ENCODE measurements around the gene PNPLA6.

The PNPLA6 gene

GRCh38 chr19:7505682-7506384 is 29.7 kb upstream of the PNPLA6 start:
- Histone ChIP-seq H4K20me1 (ENCODE audit: control insufficient read depth, insufficient read depth, low read depth, low read length) (no peaks in the 10 kb centered on the region), H3K9me3 (ENCODE audit: control insufficient read depth, insufficient read depth, low read length) (no peaks in the 10 kb centered on the region), H3K9me2 (replicated peaks; ENCODE audit: control insufficient read depth, low read length) (no peaks in the 10 kb centered on the region), H3F3A (ENCODE audit: control insufficient read depth, insufficient read depth) (0 out of 2 replicates have a peak, but pooled peaks cover 4% of the 10 kb centered on the region), H3K27ac (ENCODE audit: low read depth, low read length) (no peak overlapping the region), H3K4me3 (ENCODE audit: low read length) (0 out of 2 replicates have a peak overlapping the region, but pooled peaks have one; percentile 17), H3K36me3 (ENCODE audit: control insufficient read depth, low read length) (no peaks in the 10 kb centered on the region), H3K4me1 (ENCODE audit: control insufficient read depth, low read length) (peaks cover 12% of the 10 kb centered on the region), H3K27me3 (ENCODE audit: control insufficient read depth, low read length) (peaks cover 5% of the 10 kb centered on the region; the same call in 1 of the 2 replicates), H3K79me2 (ENCODE audit: control insufficient read depth, low read length) (no peaks in the 10 kb centered on the region), H3K4me2 (ENCODE audit: low read length) (peak overlapping the region; percentile 40)
- TF ChIP-seq EZH2phosphoT487 (IDR thresholded peaks at IDR 0.05; ENCODE audit: borderline replicate concordance, low read length) (no peak), CTCF (IDR thresholded peaks at IDR 0.05; ENCODE audit: low read depth, low read length, poor library complexity, severe bottlenecking) (no peak)

- Histone ChIP-seq H3K9me2 (replicated peaks; ENCODE audit: control insufficient read depth, low read length) (no peaks in the 10 kb centered on the region), H3F3A (ENCODE audit: control insufficient read depth, insufficient read depth) (0 out of 2 replicates have a peak, but pooled peaks cover 4% of the 10 kb centered on the region), H3K79me2 (ENCODE audit: control insufficient read depth, low read length) (no peaks in the 10 kb centered on the region), H3K4me3 (ENCODE audit: low read length) (no peak overlapping the region; the same call in 1 of the 2 replicates), H3K27ac (ENCODE audit: low read depth, low read length) (no peak overlapping the region), H4K20me1 (ENCODE audit: control insufficient read depth, insufficient read depth, low read depth, low read length) (no peaks in the 10 kb centered on the region), H3K4me2 (ENCODE audit: low read length) (peak overlapping the region; percentile 40), H3K27me3 (ENCODE audit: control insufficient read depth, low read length) (peaks cover 5% of the 10 kb centered on the region; the same call in 1 of the 2 replicates), H3K9me3 (ENCODE audit: control insufficient read depth, insufficient read depth, low read length) (no peaks in the 10 kb centered on the region), H3K4me1 (ENCODE audit: control insufficient read depth, low read length) (peaks cover 12% of the 10 kb centered on the region), H3K36me3 (ENCODE audit: control insufficient read depth, low read length) (no peaks in the 10 kb centered on the region)
- no peak for TF ChIP-seq EZH2phosphoT487 (IDR thresholded peaks at IDR 0.05; ENCODE audit: borderline replicate concordance, low read length)
These were observed 28.9 kb upstream of the PNPLA6 start for GRCh38 chr19:7506385-7507328.

GRCh38 chr19:7507884-7508283 is 27.6 kb upstream of the PNPLA6 start:
- H3K9me2 ChIP-seq (replicated peaks; ENCODE audit: control insufficient read depth, low read length) = no peaks in the 10 kb centered on the region
- no peaks in the 10 kb centered on the region for H3K9me3 ChIP-seq (ENCODE audit: control insufficient read depth, insufficient read depth, low read length)
- peaks cover 12% of the 10 kb centered on the region for H3K4me1 ChIP-seq (ENCODE audit: control insufficient read depth, low read length)
- H3K4me3 ChIP-seq (ENCODE audit: low read length) = no peak overlapping the region
- no peak overlapping the region for H3K27ac ChIP-seq (ENCODE audit: low read depth, low read length)
- no peaks in the 10 kb centered on the region for H4K20me1 ChIP-seq (ENCODE audit: control insufficient read depth, insufficient read depth, low read depth, low read length)
- H3K36me3 ChIP-seq (ENCODE audit: control insufficient read depth, low read length) = no peaks in the 10 kb centered on the region
- H3K79me2 ChIP-seq (ENCODE audit: control insufficient read depth, low read length) = no peaks in the 10 kb centered on the region
- 0 out of 2 replicates have a peak, but pooled peaks cover 4% of the 10 kb centered on the region for H3F3A ChIP-seq (ENCODE audit: control insufficient read depth, insufficient read depth)
- no peak for TF ChIP-seq CTCF (IDR thresholded peaks at IDR 0.05; ENCODE audit: low read depth, low read length, poor library complexity, severe bottlenecking)
- no peak for TF ChIP-seq EZH2phosphoT487 (IDR thresholded peaks at IDR 0.05; ENCODE audit: borderline replicate concordance, low read length)
- peaks cover 9% of the 10 kb centered on the region; the same call in 1 of the 2 replicates for H3K27me3 ChIP-seq (ENCODE audit: control insufficient read depth, low read length)
- H3K4me2 ChIP-seq (ENCODE audit: low read length) = no peak overlapping the region
